Esophagus (tissue), 2 donors: ENCODE data around the gene PHYKPL. TPM values are rescaled to one million over a fixed set of nuclear protein-coding genes. Genes with fewer than 3 reads are reported as not detected.

ENCODE experiments used
- H3K27ac ChIP-seq, 2 donors: one replicate each; pipeline ENCODE4 v1.5.1; 2013; ENCODE audit warnings: low read depth in 2 of 2, mild to moderate bottlenecking in 2 of 2, inconsistent platforms in 1 of 2, low read length in 1 of 2, moderate library complexity in 1 of 2
- H3K27me3 ChIP-seq, 2 donors: one replicate each; pipeline ENCODE4 v1.6.1; 2013; ENCODE audit warnings: low read length in 2 of 2, control low read depth in 1 of 2, mild to moderate bottlenecking in 1 of 2; ENCODE audit not compliant: insufficient read depth in 2 of 2, control insufficient read depth in 1 of 2
- H3K36me3 ChIP-seq, 2 donors: one replicate each; pipeline ENCODE4 v1.6.1; 2013; ENCODE audit warnings: low read length in 1 of 2; ENCODE audit not compliant: control insufficient read depth in 2 of 2, insufficient read depth in 2 of 2
- H3K4me1 ChIP-seq, 2 donors: one replicate each; pipeline ENCODE4 v1.6.1; 2013; ENCODE audit warnings: low read length in 1 of 2; ENCODE audit not compliant: control insufficient read depth in 2 of 2, insufficient read depth in 2 of 2
- H3K4me3 ChIP-seq, 2 donors: one replicate each; pipeline ENCODE4 v1.5.1; 2013; ENCODE audit warnings: low read length in 2 of 2, mild to moderate bottlenecking in 2 of 2, low read depth in 1 of 2, moderate library complexity in 1 of 2
- H3K9me3 ChIP-seq, 2 donors: one replicate each; pipeline ENCODE4 v1.6.1; 2013; ENCODE audit warnings: mild to moderate bottlenecking in 2 of 2, low read depth in 1 of 2, low read length in 1 of 2, moderate library complexity in 1 of 2; ENCODE audit not compliant: control insufficient read depth in 2 of 2, insufficient read depth in 1 of 2
- WGBS, 2 donors: extraction: QIAGEN DNeasy Blood & Tissue Kit; methylation state at CpG; one replicate each; pipeline ENCODE4 v1.1.7; 2013; 5-methylcytosine and 5-hydroxymethylcytosine counted together
- polyA plus RNA-seq, 2 donors: library from polyadenylated mRNA; stranded (reverse); fragments of 200-250 nt; gene quantifications; one replicate each; pipeline ENCODE4 v1.2.3, GENCODE V29; 2013
- donor health status: healthy with polysubstance abuse.
- donor health status: Bipolar disorder and iron deficiency.

Gene PHYKPL
- polyA plus RNA-seq, 2 donors = 21.1 to 35.8 TPM

GRCh38 chr5:178187014-178187413, 45.6 kb downstream of the PHYKPL start, which contains the start of gene GMCL2:
Gene GMCL2, minus strand, starts transcription at chr5:178187371. Its CDS starts 72 bp downstream, at chr5:178187299.
- no peaks in the 10 kb centered on the region for H3K4me1 ChIP-seq
- H3K4me3 ChIP-seq = no peak within 1 kb of the TSS
- H3K9me3 ChIP-seq = no peaks in the 10 kb centered on the region
- H3K27ac ChIP-seq = no peak within 1 kb of the TSS
- H3K27me3 ChIP-seq = no peaks in the 10 kb centered on the region
- no peaks in the 10 kb centered on the region for H3K36me3 ChIP-seq
- WGBS, 2 donors = 67 to 83% methylated on average over 27 of the region's 27 CpGs

- WGBS, 2 donors = 45 to 47% methylated on average over 6 of the region's 6 CpGs
- H3K9me3 ChIP-seq = no peaks in the 10 kb centered on the region
Measured at GRCh38 chr5:178186427-178186826, 46.2 kb downstream of the PHYKPL start.

GRCh38 chr5:178182158-178182876, 50.3 kb downstream of the PHYKPL start:
- H3K36me3 ChIP-seq = no peaks in the 10 kb centered on the region
- H3K27me3 ChIP-seq = no peaks in the 10 kb centered on the region
- no peak overlapping the region for H3K4me3 ChIP-seq
- 53 to 56% methylated on average over 4 of the region's 4 CpGs for WGBS, 2 donors
- no peaks in the 10 kb centered on the region for H3K4me1 ChIP-seq
- no peak overlapping the region for H3K27ac ChIP-seq
- H3K9me3 ChIP-seq = no peaks in the 10 kb centered on the region

More at GRCh38 chr5:178186427-178186826, 46.2 kb downstream of the PHYKPL start:
- H3K4me3 ChIP-seq = no peak overlapping the region
- H3K4me1 ChIP-seq = no peaks in the 10 kb centered on the region
- H3K27ac ChIP-seq = no peak overlapping the region
- H3K36me3 ChIP-seq = no peaks in the 10 kb centered on the region
- H3K27me3 ChIP-seq = no peaks in the 10 kb centered on the region

GRCh38 chr5:178180141-178180863, 52.3 kb downstream of the PHYKPL start:
- Histone ChIP-seq H3K27me3 (no peaks in the 10 kb centered on the region), H3K4me1 (no peaks in the 10 kb centered on the region), H3K27ac (no peak overlapping the region), H3K9me3 (no peaks in the 10 kb centered on the region), H3K36me3 (no peaks in the 10 kb centered on the region), H3K4me3 (no peak overlapping the region)
- 38 to 41% methylated on average over 9 of the region's 9 CpGs for WGBS, 2 donors

- Histone ChIP-seq H3K36me3 (no peaks in the 10 kb centered on the region), H3K27me3 (no peaks in the 10 kb centered on the region), H3K4me3 (no peak overlapping the region), H3K9me3 (no peaks in the 10 kb centered on the region), H3K4me1 (no peaks in the 10 kb centered on the region), H3K27ac (no peak overlapping the region)
- 80 to 86% methylated on average over 8 of the region's 8 CpGs for WGBS, 2 donors
Measured at GRCh38 chr5:178177569-178177968, 55.0 kb downstream of the PHYKPL start.

- H3K27ac ChIP-seq = no peak overlapping the region
- no peaks in the 10 kb centered on the region for H3K36me3 ChIP-seq
- no peaks in the 10 kb centered on the region for H3K4me1 ChIP-seq
- no peaks in the 10 kb centered on the region for H3K9me3 ChIP-seq
- 70 to 72% methylated on average over 6 of the region's 6 CpGs for WGBS, 2 donors
- no peaks in the 10 kb centered on the region for H3K27me3 ChIP-seq
- H3K4me3 ChIP-seq = no peak overlapping the region
Measured at GRCh38 chr5:178176791-178177190, 55.8 kb downstream of the PHYKPL start.

- Histone ChIP-seq H3K4me1 (no peaks in the 10 kb centered on the region), H3K36me3 (no peaks in the 10 kb centered on the region), H3K27ac (no peak overlapping the region), H3K9me3 (no peaks in the 10 kb centered on the region), H3K27me3 (no peaks in the 10 kb centered on the region), H3K4me3 (no peak overlapping the region)
- 92% methylated on average over 3 of the region's 3 CpGs for WGBS, 2 donors
Measured at GRCh38 chr5:178174456-178174855, 58.1 kb downstream of the PHYKPL start.

- WGBS, 2 donors = 81 to 89% methylated on average over 2 of the region's 2 CpGs
Measured at GRCh38 chr5:178170455-178170854, 62.1 kb downstream of the PHYKPL start.

GRCh38 chr5:178165581-178165980, 67.0 kb downstream of the PHYKPL start:
- no peak overlapping the region for H3K4me3 ChIP-seq
- peaks cover 0 to 2% of the 10 kb centered on the region in 2 donors for H3K4me1 ChIP-seq
- H3K9me3 ChIP-seq = no peaks in the 10 kb centered on the region
- H3K36me3 ChIP-seq = no peaks in the 10 kb centered on the region
- 33 to 47% methylated on average over 36 to 38 of the region's 38 CpGs for WGBS, 2 donors
- H3K27me3 ChIP-seq = no peaks in the 10 kb centered on the region
- H3K27ac ChIP-seq = no peak overlapping the region

More at GRCh38 chr5:178170455-178170854, 62.1 kb downstream of the PHYKPL start:
- Histone ChIP-seq H3K4me3 (no peak overlapping the region), H3K36me3 (no peaks in the 10 kb centered on the region), H3K27me3 (no peaks in the 10 kb centered on the region), H3K9me3 (no peaks in the 10 kb centered on the region), H3K27ac (no peak overlapping the region), H3K4me1 (no peaks in the 10 kb centered on the region)
